H9 (cell line): Measurements from ENCODE around the gene SRBD1. TPM values are rescaled to one million over a fixed set of nuclear protein-coding genes. Genes with fewer than 3 reads are reported as not detected.

Experiments used
- DNase-seq: peaks from one replicate; pipeline ENCODE4 v3.0.0-alpha.2; 2017
- H2AFZ ChIP-seq: one replicate; pipeline ENCODE4 v1.6.1; 2013; ENCODE audit warnings: mild to moderate bottlenecking, low read length, control low read depth, moderate library complexity
- H2AK5ac ChIP-seq: 2 replicates; pipeline ENCODE4 v1.6.1; 2013; ENCODE audit warnings: low read length, control low read depth, mixed read lengths; ENCODE audit not compliant: insufficient read length
- H2BK120ac ChIP-seq: one replicate; pipeline ENCODE4 v1.6.1; 2013; ENCODE audit warnings: low read depth, mild to moderate bottlenecking, low read length, control low read depth, inconsistent platforms; ENCODE audit not compliant: poor library complexity, severe bottlenecking
- H2BK12ac ChIP-seq: 2 replicates; pipeline ENCODE4 v1.6.1; 2013; ENCODE audit warnings: low read length, control low read depth, mixed read lengths, low read depth; ENCODE audit not compliant: insufficient read length
- H2BK15ac ChIP-seq: 2 replicates; pipeline ENCODE4 v1.6.1; 2013; ENCODE audit warnings: low read depth, low read length, control low read depth
- H2BK20ac ChIP-seq: one replicate; pipeline ENCODE4 v1.6.1; 2013; ENCODE audit warnings: low read depth, mild to moderate bottlenecking, low read length, control low read depth, inconsistent platforms; ENCODE audit not compliant: poor library complexity, severe bottlenecking
- H2BK5ac ChIP-seq: 2 replicates; pipeline ENCODE4 v1.6.1; 2013; ENCODE audit warnings: low read length, control low read depth, mixed read lengths; ENCODE audit not compliant: insufficient read length
- H3K14ac ChIP-seq: 2 replicates; pipeline ENCODE4 v1.6.1; 2013; ENCODE audit warnings: low read length, control low read depth; ENCODE audit not compliant: insufficient read depth
- H3K18ac ChIP-seq: 2 replicates; pipeline ENCODE4 v1.6.1; 2013; ENCODE audit warnings: low read depth, mild to moderate bottlenecking, mixed read lengths, low read length, control low read depth; ENCODE audit not compliant: insufficient read length
- H3K23ac ChIP-seq: 2 replicates; pipeline ENCODE4 v1.6.1; 2013; ENCODE audit warnings: low read length, control low read depth, mixed read lengths, low read depth; ENCODE audit not compliant: insufficient read length
- H3K23me2 ChIP-seq: 2 replicates; pipeline ENCODE4 v1.6.1; 2013; ENCODE audit warnings: low read depth, mild to moderate bottlenecking, mixed read lengths, low read length, control low read depth; ENCODE audit not compliant: insufficient read length, poor library complexity, severe bottlenecking
- H3K27ac ChIP-seq: 2 replicates; pipeline ENCODE4 v1.5.1; 2013; ENCODE audit warnings: low read length, control low read depth, mixed read lengths, low read depth; ENCODE audit not compliant: insufficient read length
- H3K27me3 ChIP-seq: 2 replicates; pipeline ENCODE4 v1.6.1; 2013; ENCODE audit warnings: low read length, control low read depth, inconsistent platforms; ENCODE audit not compliant: insufficient read depth
- H3K4ac ChIP-seq: 2 replicates; pipeline ENCODE4 v1.6.1; 2013; ENCODE audit warnings: low read depth, mild to moderate bottlenecking, control low read depth, inconsistent platforms, low read length, moderate library complexity
- H3K4me1 ChIP-seq: 2 replicates; pipeline ENCODE4 v1.6.1; 2013; ENCODE audit warnings: low read length, control low read depth, inconsistent platforms; ENCODE audit not compliant: insufficient read depth
- H3K4me2 ChIP-seq: 2 replicates; pipeline ENCODE4 v1.6.1; 2013; ENCODE audit warnings: low read length, control low read depth, mixed read lengths; ENCODE audit not compliant: insufficient read length, insufficient read depth
- H3K56ac ChIP-seq: 2 replicates; pipeline ENCODE4 v1.6.1; 2013; ENCODE audit warnings: low read depth, mild to moderate bottlenecking, mixed read lengths, low read length, control low read depth; ENCODE audit not compliant: insufficient read length
- H3K79me1 ChIP-seq: 2 replicates; pipeline ENCODE4 v1.6.1; 2013; ENCODE audit warnings: low read depth, mild to moderate bottlenecking, moderate library complexity, low read length, control low read depth, inconsistent platforms; ENCODE audit not compliant: insufficient read depth, poor library complexity, severe bottlenecking
- H3K79me2 ChIP-seq: 2 replicates; pipeline ENCODE4 v1.6.1; 2013; ENCODE audit warnings: low read length, control low read depth, inconsistent platforms; ENCODE audit not compliant: insufficient read depth
- H3K9ac ChIP-seq: 2 replicates; pipeline ENCODE4 v1.6.1; 2013; ENCODE audit warnings: low read length, control low read depth, mixed read lengths; ENCODE audit not compliant: insufficient read length; ENCODE audit errors: extremely low read depth
- H3K9me3 ChIP-seq: one replicate; pipeline ENCODE4 v1.6.1; 2013; ENCODE audit warnings: low read depth, low read length, inconsistent platforms; ENCODE audit not compliant: control insufficient read depth
- H3T11ph ChIP-seq: one replicate; pipeline ENCODE4 v1.6.1; 2013; ENCODE audit warnings: mild to moderate bottlenecking, low read length, control low read depth, inconsistent platforms
- H4K20me1 ChIP-seq: one replicate; pipeline ENCODE4 v1.6.1; 2013; ENCODE audit not compliant: control insufficient read depth, insufficient read length, insufficient read depth
- H4K5ac ChIP-seq: 2 replicates; pipeline ENCODE4 v1.6.1; 2013; ENCODE audit warnings: low read depth, mild to moderate bottlenecking, mixed read lengths, low read length, control low read depth; ENCODE audit not compliant: insufficient read length
- H4K8ac ChIP-seq: replicated peaks from 2 replicates; pipeline ENCODE4 v1.6.1; 2013; ENCODE audit warnings: low read length, control low read depth, mixed read lengths, low read depth; ENCODE audit not compliant: insufficient read length
- H4K91ac ChIP-seq: 2 replicates; pipeline ENCODE4 v1.6.1; 2013; ENCODE audit warnings: low read depth, mild to moderate bottlenecking, moderate library complexity, mixed read lengths, low read length, control low read depth; ENCODE audit not compliant: insufficient read length
- H3K27ac Mint-ChIP-seq, 3 experiments: 2 replicates in 2 of 3; 3 replicates in 1 of 3; pipeline ENCODE4 v1.8.0; 2020 to 2021; ENCODE audit warnings: mixed read lengths in 3 of 3, mild to moderate bottlenecking in 1 of 3, moderate library complexity in 1 of 3
- H3K27me3 Mint-ChIP-seq: 2 replicates; pipeline ENCODE4 v1.8.0; 2021; ENCODE audit warnings: low read depth, mild to moderate bottlenecking, moderate library complexity, mixed read lengths
- H3K36me3 Mint-ChIP-seq, 3 experiments: 2 replicates in 2 of 3; 3 replicates in 1 of 3; pipeline ENCODE4 v1.8.0; 2020 to 2021; ENCODE audit warnings: low read depth in 3 of 3, mixed read lengths in 3 of 3; ENCODE audit not compliant: insufficient read depth in 1 of 3
- H3K4me1 Mint-ChIP-seq, 2 experiments: 2 replicates each; pipeline ENCODE4 v1.8.0; 2020; ENCODE audit warnings: mixed read lengths in 2 of 2
- H3K4me3 Mint-ChIP-seq, 2 experiments: 2 replicates in 1 of 2; 3 replicates in 1 of 2; pipeline ENCODE4 v1.8.0; 2020 to 2021; ENCODE audit warnings: mild to moderate bottlenecking in 2 of 2, mixed read lengths in 2 of 2, moderate library complexity in 1 of 2
- H3K9me3 Mint-ChIP-seq, 2 experiments: 2 replicates in 1 of 2; 3 replicates in 1 of 2; pipeline ENCODE4 v1.8.0; 2020; ENCODE audit warnings: mild to moderate bottlenecking in 2 of 2, mixed read lengths in 2 of 2, moderate library complexity in 1 of 2
- WGBS: extraction: QIAGEN DNeasy Blood & Tissue Kit; methylation state at CpG from one replicate; pipeline ENCODE4 v1.1.7; 2013; ENCODE audit warnings: missing lambda C conversion rate, low lambda C conversion rate, mixed read lengths; ENCODE audit not compliant: insufficient read length; ENCODE audit errors: extremely low coverage; 5-methylcytosine and 5-hydroxymethylcytosine counted together
- total RNA-seq: library from RNA; stranded (reverse); gene quantifications from 2 replicates; pipeline ENCODE4 v1.2.1, GENCODE V29; 2021
- TF ChIP-seq, protein P1 (sequence below): fragments of 200-600 bp; sonication (generic); conservative IDR thresholded peaks from 3 replicates; pipeline ENCODE4 v1.8.0; 2021; ENCODE audit warnings: antibody characterized with exemption, mild to moderate bottlenecking

The SRBD1 gene
- total RNA-seq, 1 experiment from 2014 or later = 18.3 TPM

DNA sequence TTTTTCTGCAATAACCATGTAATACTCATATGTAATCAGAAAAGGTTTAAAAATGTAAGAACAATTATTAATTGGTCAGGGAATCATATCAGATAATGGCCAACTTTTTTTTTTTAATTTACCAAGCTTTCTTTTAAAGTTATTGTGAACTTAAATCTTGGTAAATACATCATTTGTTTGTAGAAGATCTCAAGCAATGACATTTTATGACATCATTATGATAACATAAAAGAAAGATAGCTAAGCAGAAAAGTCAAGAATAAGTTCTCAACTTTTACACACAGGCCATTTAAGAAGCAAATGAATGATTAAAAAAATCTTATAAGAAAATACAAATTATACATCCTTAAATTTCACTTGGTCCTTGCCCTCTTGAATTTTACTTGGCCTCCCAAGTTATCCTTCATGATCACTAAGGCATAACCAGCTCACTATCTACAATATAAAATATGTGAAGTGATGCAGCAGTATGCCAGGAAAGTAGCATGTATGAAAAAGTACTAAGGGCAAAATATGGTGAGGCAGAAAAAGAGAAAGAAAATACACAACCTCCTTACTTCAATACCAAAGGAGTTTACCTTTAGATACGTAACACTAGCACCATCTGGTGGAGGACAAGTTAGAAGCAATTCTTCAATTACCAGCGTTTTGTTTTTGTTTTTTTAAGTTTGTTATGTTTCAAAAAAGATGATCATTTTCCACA is 116.6 kb downstream of the SRBD1 start:
- H4K8ac ChIP-seq = no peak overlapping the region
- no peak overlapping the region for H2BK5ac ChIP-seq
- WGBS = no CpG with 5 or more reads among the region's 2 CpGs
- H3K9ac ChIP-seq = no peak overlapping the region
- H3K23ac ChIP-seq = no peak overlapping the region
- H3K4ac ChIP-seq = no peak overlapping the region
- H3T11ph ChIP-seq = no peak overlapping the region
- no peak overlapping the region for H2BK15ac ChIP-seq
- H3K9me3 ChIP-seq = no peaks in the 10 kb centered on the region
- peaks cover 0 to 9% (median 4%) of the 10 kb centered on the region in 3 experiments; a peak in 5 of 7 replicates for H3K36me3 Mint-ChIP-seq
- no peak overlapping the region for H3K27ac ChIP-seq
- H4K20me1 ChIP-seq = no peaks in the 10 kb centered on the region
- no peak overlapping the region for H2BK20ac ChIP-seq
- TF ChIP-seq, protein P1, sequence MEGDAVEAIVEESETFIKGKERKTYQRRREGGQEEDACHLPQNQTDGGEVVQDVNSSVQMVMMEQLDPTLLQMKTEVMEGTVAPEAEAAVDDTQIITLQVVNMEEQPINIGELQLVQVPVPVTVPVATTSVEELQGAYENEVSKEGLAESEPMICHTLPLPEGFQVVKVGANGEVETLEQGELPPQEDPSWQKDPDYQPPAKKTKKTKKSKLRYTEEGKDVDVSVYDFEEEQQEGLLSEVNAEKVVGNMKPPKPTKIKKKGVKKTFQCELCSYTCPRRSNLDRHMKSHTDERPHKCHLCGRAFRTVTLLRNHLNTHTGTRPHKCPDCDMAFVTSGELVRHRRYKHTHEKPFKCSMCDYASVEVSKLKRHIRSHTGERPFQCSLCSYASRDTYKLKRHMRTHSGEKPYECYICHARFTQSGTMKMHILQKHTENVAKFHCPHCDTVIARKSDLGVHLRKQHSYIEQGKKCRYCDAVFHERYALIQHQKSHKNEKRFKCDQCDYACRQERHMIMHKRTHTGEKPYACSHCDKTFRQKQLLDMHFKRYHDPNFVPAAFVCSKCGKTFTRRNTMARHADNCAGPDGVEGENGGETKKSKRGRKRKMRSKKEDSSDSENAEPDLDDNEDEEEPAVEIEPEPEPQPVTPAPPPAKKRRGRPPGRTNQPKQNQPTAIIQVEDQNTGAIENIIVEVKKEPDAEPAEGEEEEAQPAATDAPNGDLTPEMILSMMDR = peak; percentile 86
- no peaks in the 10 kb centered on the region for H3K79me2 ChIP-seq
- H4K5ac ChIP-seq = no peak overlapping the region
- no peak for DNase-seq
- H3K4me1 ChIP-seq = no peaks in the 10 kb centered on the region
- no peaks in the 10 kb centered on the region for H3K23me2 ChIP-seq
- no peak overlapping the region for H3K4me3 Mint-ChIP-seq
- no peak overlapping the region for H2AK5ac ChIP-seq
- no peak overlapping the region for H2BK12ac ChIP-seq
- H3K4me1 Mint-ChIP-seq = peaks cover 8 to 18% of the 10 kb centered on the region in 2 experiments
- H3K4me2 ChIP-seq = no peak overlapping the region
- H3K14ac ChIP-seq = no peak overlapping the region
- H3K27me3 Mint-ChIP-seq = no peaks in the 10 kb centered on the region
- H3K79me1 ChIP-seq = no peaks in the 10 kb centered on the region
- H3K9me3 Mint-ChIP-seq = no peaks in the 10 kb centered on the region
- no peak overlapping the region for H4K91ac ChIP-seq
- no peak overlapping the region for H3K27ac Mint-ChIP-seq
- H2BK120ac ChIP-seq = no peak overlapping the region
- H3K56ac ChIP-seq = no peak overlapping the region
- H3K18ac ChIP-seq = no peak overlapping the region
- no peak overlapping the region for H2AFZ ChIP-seq
- H3K27me3 ChIP-seq = no peaks in the 10 kb centered on the region
